Gastroesophageal sphincter (tissue), 4 donors: ENCODE data around the gene SLC35F4. TPM values are rescaled to one million over a fixed set of nuclear protein-coding genes. Genes with fewer than 3 reads are reported as not detected.

Experiments
- ATAC-seq: fragments of 150-250 bp; one replicate; pipeline ENCODE4 v1.9.1; 2016; ENCODE audit warnings: mild to moderate bottlenecking, moderate library complexity
- H3K27ac ChIP-seq, 4 donors: fragments of 200-600 bp; sonication (generic) in 3 of 4; 1 replicate in 3 of 4; 2 replicates in 1 of 4; pipeline ENCODE4 v1.5.1; 2016 to 2019
- H3K27me3 ChIP-seq: fragments of 200-600 bp; sonication (generic); one replicate; pipeline ENCODE4 v1.5.1; 2019
- H3K36me3 ChIP-seq, 2 donors: fragments of 200-600 bp; sonication (generic); one replicate each; pipeline ENCODE4 v1.5.1; 2019; ENCODE audit warnings: control low read depth in 1 of 2
- H3K4me1 ChIP-seq, 3 donors: fragments of 200-600 bp; sonication (generic); 1 replicate in 2 of 3; 2 replicates in 1 of 3; pipeline ENCODE4 v1.5.1; 2016 to 2019; ENCODE audit warnings: control low read depth in 2 of 3
- H3K4me3 ChIP-seq, 2 donors: fragments of 200-600 bp; sonication (generic); one replicate each; pipeline ENCODE4 v1.5.1; 2019; ENCODE audit warnings: mild to moderate bottlenecking in 1 of 2, moderate library complexity in 1 of 2
- H3K9me3 ChIP-seq, 3 donors: fragments of 200-600 bp; sonication (generic); one replicate each; pipeline ENCODE4 v1.5.1; 2017 to 2019; ENCODE audit warnings: control low read depth in 2 of 3
- EP300 ChIP-seq: sonication (generic); formaldehyde crosslinking; IDR thresholded peaks from one replicate; pipeline ENCODE4 v1.6.1; 2017; ENCODE audit warnings: antibody characterized with exemption, mild to moderate bottlenecking
- POLR2A ChIP-seq, 2 donors: fragments of 450-650 bp; IDR thresholded peaks; one replicate each; pipeline ENCODE4 v1.6.1; 2017; ENCODE audit warnings: antibody characterized with exemption in 2 of 2, mild to moderate bottlenecking in 2 of 2, moderate library complexity in 1 of 2
- POLR2AphosphoS5 ChIP-seq: sonication (generic); formaldehyde crosslinking; IDR thresholded peaks from one replicate; pipeline ENCODE4 v1.6.1; 2017; ENCODE audit warnings: antibody characterized with exemption
- WGBS, 2 donors: methylation state at CpG; one replicate each; pipeline ENCODE4 v1.1.5; 2018; ENCODE audit warnings: low coverage in 1 of 2; 5-methylcytosine and 5-hydroxymethylcytosine counted together
- total RNA-seq, 4 donors: library from RNA; depleted of rRNA; stranded (reverse); fragments of >200 nt; gene quantifications; one replicate each; pipeline ENCODE4 v1.1.0, GENCODE V29; 2016
- TF ChIP-seq, protein P1 (sequence below), 4 experiments: fragments of 200-600 bp in 2 of 4; fragments of 450-650 bp in 2 of 4; sonication (generic) in 1 of 4; IDR thresholded peaks; one replicate each; pipeline ENCODE4 v1.5.1; 2017 to 2019; ENCODE audit warnings: antibody characterized with exemption in 4 of 4, mild to moderate bottlenecking in 2 of 4, moderate library complexity in 2 of 4

Gene SLC35F4
- total RNA-seq, 4 donors from 2014 or later: not detected

DNA sequence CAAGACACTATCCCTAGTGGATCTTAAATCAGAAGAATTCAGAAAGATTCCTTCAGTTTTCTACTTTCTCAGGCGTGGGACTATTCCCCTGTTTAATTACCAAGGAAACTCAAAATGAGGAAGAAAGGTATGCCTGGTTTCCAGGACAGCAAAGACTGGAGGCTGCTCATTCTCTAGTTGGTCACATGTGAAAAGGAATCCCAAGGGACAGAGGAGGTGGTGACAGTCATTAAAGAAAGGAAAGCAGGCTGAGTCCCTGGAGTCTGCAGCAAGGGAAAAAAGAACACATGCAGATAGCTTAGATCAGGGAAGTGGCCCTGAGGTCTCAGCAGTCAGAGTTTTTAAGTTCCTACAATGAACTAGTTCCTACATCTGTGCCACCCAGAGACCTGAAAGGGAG is 206.8 kb downstream of the SLC35F4 start:
- no peak for ATAC-seq
- Histone ChIP-seq H3K4me3 (no peak overlapping the region), H3K27ac (no peak overlapping the region), H3K36me3 (no peaks in the 10 kb centered on the region), H3K27me3 (no peaks in the 10 kb centered on the region), H3K4me1 (peaks cover 0 to 19% (median 0%) of the 10 kb centered on the region in 3 donors), H3K9me3 (peaks cover 0 to 12% (median 0%) of the 10 kb centered on the region in 3 donors)
- 100% methylated on average over 1 of the region's 1 CpG; no CpG with 5 or more reads in 1 of the 2 donors for WGBS, 2 donors
- TF ChIP-seq, protein P1, sequence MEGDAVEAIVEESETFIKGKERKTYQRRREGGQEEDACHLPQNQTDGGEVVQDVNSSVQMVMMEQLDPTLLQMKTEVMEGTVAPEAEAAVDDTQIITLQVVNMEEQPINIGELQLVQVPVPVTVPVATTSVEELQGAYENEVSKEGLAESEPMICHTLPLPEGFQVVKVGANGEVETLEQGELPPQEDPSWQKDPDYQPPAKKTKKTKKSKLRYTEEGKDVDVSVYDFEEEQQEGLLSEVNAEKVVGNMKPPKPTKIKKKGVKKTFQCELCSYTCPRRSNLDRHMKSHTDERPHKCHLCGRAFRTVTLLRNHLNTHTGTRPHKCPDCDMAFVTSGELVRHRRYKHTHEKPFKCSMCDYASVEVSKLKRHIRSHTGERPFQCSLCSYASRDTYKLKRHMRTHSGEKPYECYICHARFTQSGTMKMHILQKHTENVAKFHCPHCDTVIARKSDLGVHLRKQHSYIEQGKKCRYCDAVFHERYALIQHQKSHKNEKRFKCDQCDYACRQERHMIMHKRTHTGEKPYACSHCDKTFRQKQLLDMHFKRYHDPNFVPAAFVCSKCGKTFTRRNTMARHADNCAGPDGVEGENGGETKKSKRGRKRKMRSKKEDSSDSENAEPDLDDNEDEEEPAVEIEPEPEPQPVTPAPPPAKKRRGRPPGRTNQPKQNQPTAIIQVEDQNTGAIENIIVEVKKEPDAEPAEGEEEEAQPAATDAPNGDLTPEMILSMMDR (IDR thresholded peaks at IDR 0.05): no peak

GRCh38 chr14:57657487-57657886 is 208.4 kb downstream of the SLC35F4 start:
- no peak overlapping the region for H3K27ac ChIP-seq
- WGBS, 2 donors: 14 to 22% methylated on average over 5 of the region's 5 CpGs
- ATAC-seq: no peak
- H3K4me3 ChIP-seq: no peak overlapping the region
- peaks cover 0 to 8% (median 0%) of the 10 kb centered on the region in 3 donors for H3K9me3 ChIP-seq
- TF ChIP-seq POLR2AphosphoS5 (no peak), POLR2A (IDR thresholded peaks at IDR 0.05) (no peak), EP300 (no peak)
- TF ChIP-seq, protein P1 (IDR thresholded peaks at IDR 0.05): no peak
- no peaks in the 10 kb centered on the region for H3K36me3 ChIP-seq
- H3K27me3 ChIP-seq: no peaks in the 10 kb centered on the region
- H3K4me1 ChIP-seq: peaks cover 0 to 19% (median 0%) of the 10 kb centered on the region in 3 donors

GRCh38 chr14:57656853-57657252 is 209.0 kb downstream of the SLC35F4 start:
- H3K4me3 ChIP-seq: no peak overlapping the region
- no peak for TF ChIP-seq EP300
- TF ChIP-seq POLR2AphosphoS5: no peak
- TF ChIP-seq, protein P1 (IDR thresholded peaks at IDR 0.05): no peak
- TF ChIP-seq POLR2A (IDR thresholded peaks at IDR 0.05): no peak
- H3K4me1 ChIP-seq: peaks cover 0 to 19% (median 0%) of the 10 kb centered on the region in 3 donors
- WGBS, 2 donors: 28 to 46% methylated on average over 3 of the region's 3 CpGs
- ATAC-seq: no peak
- H3K27ac ChIP-seq: no peak overlapping the region
- H3K27me3 ChIP-seq: no peaks in the 10 kb centered on the region
- no peaks in the 10 kb centered on the region for H3K36me3 ChIP-seq
- peaks cover 0 to 2% (median 0%) of the 10 kb centered on the region in 3 donors for H3K9me3 ChIP-seq

DNA sequence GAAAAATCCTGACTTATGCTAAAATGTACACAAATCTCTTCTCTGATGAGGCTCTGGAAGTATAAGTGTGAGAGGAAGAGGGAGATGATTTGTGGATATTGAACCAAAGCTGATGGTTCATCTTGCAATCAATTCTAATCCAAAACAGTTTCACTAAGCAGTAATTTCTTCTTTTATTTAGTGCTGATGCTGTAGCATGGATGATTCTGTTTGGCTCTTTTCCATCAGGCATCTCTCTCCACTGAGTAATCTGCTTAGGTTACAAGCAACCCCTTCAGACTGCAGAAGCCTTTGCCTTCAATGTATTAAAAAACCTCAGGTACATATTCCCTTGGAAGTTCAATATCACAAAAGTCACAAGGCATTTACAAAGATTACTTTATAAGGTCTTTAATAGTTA is 213.1 kb downstream of the SLC35F4 start:
- no peak for ATAC-seq
- Histone ChIP-seq H3K4me1 (peaks cover 0 to 9% (median 0%) of the 10 kb centered on the region in 3 donors), H3K36me3 (no peaks in the 10 kb centered on the region), H3K9me3 (no peaks in the 10 kb centered on the region), H3K27me3 (no peaks in the 10 kb centered on the region), H3K27ac (no peak overlapping the region), H3K4me3 (no peak overlapping the region)
- TF ChIP-seq, protein P1 (IDR thresholded peaks at IDR 0.05): no peak
- TF ChIP-seq EP300: no peak
- TF ChIP-seq POLR2AphosphoS5: no peak
- TF ChIP-seq POLR2A (IDR thresholded peaks at IDR 0.05): no peak

- no peak overlapping the region for H3K27ac ChIP-seq
- TF ChIP-seq EP300 (no peak), POLR2AphosphoS5 (no peak), POLR2A (IDR thresholded peaks at IDR 0.05) (no peak)
- TF ChIP-seq, protein P1 (IDR thresholded peaks at IDR 0.05): no peak
- no peak overlapping the region for H3K4me3 ChIP-seq
- no peak for ATAC-seq
- no peaks in the 10 kb centered on the region for H3K4me1 ChIP-seq
- no peaks in the 10 kb centered on the region for H3K27me3 ChIP-seq
- no peaks in the 10 kb centered on the region for H3K9me3 ChIP-seq
- no peaks in the 10 kb centered on the region for H3K36me3 ChIP-seq
- 20 to 30% methylated on average over 1 of the region's 1 CpG for whole genome bisulfite sequencing, 2 donors
Measured at GRCh38 chr14:57641776-57642175, 224.1 kb downstream of the SLC35F4 start.
